T-cell (primary cell): ENCODE results near the gene ZNF710. TPM values are rescaled to one million over a fixed set of nuclear protein-coding genes. Genes with fewer than 3 reads are reported as not detected.
"Not testable (repeated sequence)": the region's sequence is repeated elsewhere in the genome, so short reads cannot be mapped to it uniquely, and the experiment has no call there.

Experiments
- ATAC-seq, 4 experiments: fragments of 200-7000 bp in 3 of 4; fragments of 150-1000 bp in 1 of 4; cut with Tn5 transposase; replicated peaks in 1 of 4; 1 replicate in 3 of 4; 2 replicates in 1 of 4; pipeline ENCODE4 v1.10.0; 2021; ENCODE audit warnings: moderate library complexity in 3 of 4, mild to moderate bottlenecking in 2 of 4, moderate number of reproducible peaks in 1 of 4
- CTCF ChIA-PET, 2 donors: fragments of 300-600 bp; sonication (Branson Sonifier 250); formaldehyde crosslinking; loops; one replicate each; lab custom pipeline; 2022; ENCODE audit warnings: antibody characterized with exemption in 2 of 2; lab: Charles Lee
- POLR2A ChIA-PET, 2 donors: fragments of 300-600 bp; sonication (Branson Sonifier 250); formaldehyde crosslinking; loops; one replicate each; lab custom pipeline; 2022; ENCODE audit warnings: antibody characterized with exemption in 2 of 2; lab: Charles Lee
- DNase-seq, 35 experiments: peaks; one replicate each; pipeline versions ENCODE4 v3.0.0 to v3.0.0-alpha.2; 2013 to 2023
- H3K27ac ChIP-seq: one replicate; pipeline ENCODE4 v1.5.1; 2013; ENCODE audit warnings: low read length
- H3K27me3 ChIP-seq, 2 experiments: replicated peaks in 1 of 2; 1 replicate in 1 of 2; 2 replicates in 1 of 2; pipeline versions ENCODE4 v1.6.1 to v1.7.0; 2013; ENCODE audit warnings: low read length in 1 of 2, mixed read lengths in 1 of 2; ENCODE audit not compliant: control insufficient read depth in 2 of 2, insufficient read depth in 2 of 2; ENCODE audit errors: extremely low read depth in 1 of 2
- H3K36me3 ChIP-seq, 2 donors: 1 replicate in 1 of 2; 2 replicates in 1 of 2; pipeline versions ENCODE4 v1.6.1 to v1.7.0; 2013; ENCODE audit warnings: low read length in 1 of 2; ENCODE audit not compliant: control insufficient read depth in 2 of 2, insufficient read depth in 1 of 2; ENCODE audit errors: extremely low read depth in 1 of 2
- H3K4me1 ChIP-seq, 2 experiments: 1 replicate in 1 of 2; 2 replicates in 1 of 2; pipeline versions ENCODE4 v1.6.1 to v1.7.0; 2013; ENCODE audit warnings: low read length in 2 of 2, mixed read lengths in 1 of 2; ENCODE audit not compliant: insufficient read depth in 2 of 2, control insufficient read depth in 1 of 2; ENCODE audit errors: extremely low read depth in 1 of 2
- H3K4me3 ChIP-seq, 2 donors: 1 replicate in 1 of 2; 2 replicates in 1 of 2; pipeline versions ENCODE4 v1.5.1 to v1.7.0; 2013; ENCODE audit warnings: mild to moderate bottlenecking in 2 of 2, low read length in 1 of 2, moderate library complexity in 1 of 2; ENCODE audit not compliant: control insufficient read depth in 1 of 2; ENCODE audit errors: extremely low read depth in 1 of 2
- H3K9me3 ChIP-seq: 2 replicates; pipeline ENCODE4 v1.7.0; 2013
- H3K27ac Mint-ChIP-seq, 2 donors: one replicate each; pipeline ENCODE4 v1.8.0; 2020 to 2021; ENCODE audit warnings: mild to moderate bottlenecking in 2 of 2, mixed read lengths in 2 of 2
- H3K27me3 Mint-ChIP-seq, 2 donors: one replicate each; pipeline ENCODE4 v1.8.0; 2021 to 2022; ENCODE audit warnings: mixed read lengths in 2 of 2
- H3K36me3 Mint-ChIP-seq: one replicate; pipeline ENCODE4 v1.8.0; 2021; ENCODE audit warnings: mixed read lengths
- H3K4me1 Mint-ChIP-seq, 3 donors: one replicate each; pipeline ENCODE4 v1.8.0; 2020 to 2022; ENCODE audit warnings: mixed read lengths in 3 of 3, mild to moderate bottlenecking in 1 of 3
- H3K4me3 Mint-ChIP-seq, 3 donors: one replicate each; pipeline ENCODE4 v1.8.0; 2020 to 2022; ENCODE audit warnings: mild to moderate bottlenecking in 3 of 3, mixed read lengths in 3 of 3, moderate library complexity in 3 of 3
- H3K9me3 Mint-ChIP-seq, 3 donors: one replicate each; pipeline ENCODE4 v1.8.0; 2020 to 2022; ENCODE audit warnings: mixed read lengths in 3 of 3
- WGBS: methylation state at CpG from one replicate; pipeline ENCODE4 v1.1.5; 2013; ENCODE audit warnings: missing lambda C conversion rate; ENCODE audit not compliant: insufficient coverage; 5-methylcytosine and 5-hydroxymethylcytosine counted together
- total RNA-seq, 35 experiments: library from RNA in 6 of 35; stranded (reverse) in 6 of 35; fragments of 120-200 nt in 1 of 35; gene quantifications; one replicate each; pipeline versions ENCODE4 v1.2.1 to v1.2.4 and lab custom pipeline; 2013 to 2026

Gene ZNF710
- total RNA-seq, 5 donors from 2014 or later (not counting 1 experiment from before 2014, with no cell fraction given), result 11.8 to 21.2 (median 17.7) TPM

GRCh38 chr15:90067181-90067952 lies 66.2 kb downstream of the ZNF710 start:
- DNase-seq (no peak), ATAC-seq (no peak)
- H3K27ac Mint-ChIP-seq, result no peak overlapping the region
- no peaks in the 10 kb centered on the region for H3K9me3 Mint-ChIP-seq
- Histone ChIP-seq H3K27me3 (no peaks in the 10 kb centered on the region), H3K36me3 (peaks cover 12 to 13% of the 10 kb centered on the region in 2 donors), H3K27ac (no peak overlapping the region), H3K4me1 (peaks cover 6 to 11% of the 10 kb centered on the region in 2 experiments), H3K4me3 (no peak overlapping the region), H3K9me3 (no peaks in the 10 kb centered on the region)
- peaks cover 11 to 20% (median 16%) of the 10 kb centered on the region in 3 donors for H3K4me1 Mint-ChIP-seq
- ChIA-PET POLR2A (no interaction called here), CTCF (interaction anchor here in 1 of 2 donors (0.9 kb wide), 1 partner anchor 50 kb away, joined by 3 read pairs; no protein-coding TSS in a partner anchor)
- H3K4me3 Mint-ChIP-seq, result no peak overlapping the region
- 97% methylated on average over 55 of the region's 55 CpGs for WGBS
- peaks cover 9% of the 10 kb centered on the region for H3K36me3 Mint-ChIP-seq
- no peaks in the 10 kb centered on the region for H3K27me3 Mint-ChIP-seq

- Histone ChIP-seq H3K4me1 (peaks cover 0 to 3% of the 10 kb centered on the region in 2 experiments), H3K36me3 (peaks cover 15 to 19% of the 10 kb centered on the region in 2 donors), H3K9me3 (no peaks in the 10 kb centered on the region), H3K4me3 (no peak overlapping the region), H3K27ac (no peak overlapping the region), H3K27me3 (no peaks in the 10 kb centered on the region)
- ChIA-PET CTCF (no interaction called here), POLR2A (no interaction called here)
- Mint-ChIP-seq H3K27me3 (no peaks in the 10 kb centered on the region), H3K36me3 (peaks cover 9% of the 10 kb centered on the region), H3K4me3 (no peak overlapping the region), H3K9me3 (no peaks in the 10 kb centered on the region), H3K27ac (no peak overlapping the region), H3K4me1 (peaks cover 6 to 14% (median 11%) of the 10 kb centered on the region in 3 donors)
- DNase-seq, result no peak
- 98% methylated on average over 36 of the region's 37 CpGs for WGBS
- ATAC-seq, result no peak
Measured at GRCh38 chr15:90067953-90068606, 67.0 kb downstream of the ZNF710 start.

GRCh38 chr15:90070623-90071022 lies 69.5 kb downstream of the ZNF710 start:
- H3K4me3 Mint-ChIP-seq, H3K27me3 Mint-ChIP-seq, H3K27ac Mint-ChIP-seq, POLR2A ChIA-PET, H3K9me3 Mint-ChIP-seq, H3K27me3 ChIP-seq, H3K4me1 Mint-ChIP-seq, H3K4me1 ChIP-seq, H3K9me3 ChIP-seq, ATAC-seq, DNase-seq, H3K4me3 ChIP-seq, H3K27ac ChIP-seq: not testable (repeated sequence)
- no CpG with 5 or more reads among the region's 2 CpGs for WGBS
- CTCF ChIA-PET, result interaction anchor here (0.6 to 2.2 kb wide), 15 partner anchors 9 to 334 kb away, joined by 3 to 9 read pairs (median 4); partner anchors contain the start of genes AP3S2 (in 1 of the 2) and SEMA4B (in 1 of the 2)
- H3K36me3 ChIP-seq, result peaks cover 25 to 31% of the 10 kb centered on the region in 2 donors
- peaks cover 13% of the 10 kb centered on the region for H3K36me3 Mint-ChIP-seq

GRCh38 chr15:90071220-90071807 lies 70.2 kb downstream of the ZNF710 start:
- H3K27ac Mint-ChIP-seq, result peak overlapping the region in 1 of 2 donors; percentile 16
- ATAC-seq, result peak; percentile 86 to 96 (median 86)
- H3K36me3 Mint-ChIP-seq, result peaks cover 17% of the 10 kb centered on the region
- Histone ChIP-seq H3K4me3 (no peak overlapping the region), H3K27ac (no peak overlapping the region), H3K36me3 (peaks cover 25 to 38% of the 10 kb centered on the region in 2 donors), H3K27me3 (no peaks in the 10 kb centered on the region), H3K9me3 (no peaks in the 10 kb centered on the region), H3K4me1 (no peaks in the 10 kb centered on the region)
- H3K27me3 Mint-ChIP-seq, result no peaks in the 10 kb centered on the region
- H3K9me3 Mint-ChIP-seq, result no peaks in the 10 kb centered on the region
- peak; percentile 59 to 88 (median 78) for DNase-seq
- H3K4me3 Mint-ChIP-seq, result no peak overlapping the region
- ChIA-PET CTCF (interaction anchor here (0.6 to 2.2 kb wide), 22 partner anchors 8 to 311 kb away, joined by 3 to 9 read pairs (median 4); partner anchors contain the start of genes AP3S2 (in 1 of the 2), IDH2 (in 1 of the 2) and SEMA4B (in 1 of the 2)), POLR2A (interaction anchor here (0.6 to 0.7 kb wide), 2 partner anchors 198 to 825 kb away, joined by 4 read pairs; no protein-coding TSS in a partner anchor)
- peaks cover 6 to 7% (median 6%) of the 10 kb centered on the region in 3 donors for H3K4me1 Mint-ChIP-seq
- WGBS, result 0% methylated on average over 1 of the region's 5 CpGs

GRCh38 chr15:90072978-90073640 lies 72.0 kb downstream of the ZNF710 start:
- no peaks in the 10 kb centered on the region for H3K9me3 ChIP-seq
- ChIA-PET POLR2A (interaction anchor here in 1 of 2 donors (0.7 kb wide), 1 partner anchor 39 kb away, joined by 3 read pairs; no protein-coding TSS in a partner anchor), CTCF (interaction anchor here in 1 of 2 donors (0.6 to 0.9 kb wide), 2 partner anchors 70 to 71 kb away, joined by 3 read pairs; no protein-coding TSS in a partner anchor)
- Mint-ChIP-seq H3K36me3 (peaks cover 11% of the 10 kb centered on the region), H3K4me1 (peaks cover 6 to 7% (median 6%) of the 10 kb centered on the region in 3 donors), H3K27ac (no peak overlapping the region), H3K27me3 (no peaks in the 10 kb centered on the region), H3K4me3 (no peak overlapping the region), H3K9me3 (no peaks in the 10 kb centered on the region)
- H3K27me3 ChIP-seq, result no peaks in the 10 kb centered on the region
- peaks cover 16 to 43% of the 10 kb centered on the region in 2 donors for H3K36me3 ChIP-seq
- WGBS, result 95% methylated on average over 15 of the region's 17 CpGs
- DNase-seq (no peak), ATAC-seq (no peak)
- no peak overlapping the region for H3K4me3 ChIP-seq
- no peak overlapping the region for H3K27ac ChIP-seq
- H3K4me1 ChIP-seq, result no peaks in the 10 kb centered on the region
